Epithelial cell of esophagus (primary cell): ENCODE results near the gene THEM4.

Experiments used
- DNase-seq: peaks from one replicate; pipeline ENCODE4 v3.0.0; 2010; ENCODE audit warnings: low read depth
- H3K4me3 ChIP-seq: 2 replicates; pipeline ENCODE4 v1.5.1; 2011; ENCODE audit warnings: mild to moderate bottlenecking, low read length, control low read depth
- CTCF ChIP-seq: IDR thresholded peaks from 2 replicates; pipeline ENCODE4 v1.5.1; 2011; ENCODE audit warnings: low read depth, mild to moderate bottlenecking, low read length, control low read depth, inconsistent platforms; ENCODE audit not compliant: insufficient read depth; ENCODE audit errors: missing control alignments

Gene THEM4

GRCh38 chr1:151948506-151948905 lies 39.2 kb upstream of the THEM4 start:
- DNase-seq = no peak
- no peak for TF ChIP-seq CTCF
- H3K4me3 ChIP-seq = no peak overlapping the region

- no peak for TF ChIP-seq CTCF
- DNase-seq = peak; percentile 60
Observed at GRCh38 chr1:151947140-151947539, 37.8 kb upstream of the THEM4 start.

GRCh38 chr1:151945725-151946722 lies 36.7 kb upstream of the THEM4 start:
- H3K4me3 ChIP-seq = no peak overlapping the region
- peak; percentile 10 for TF ChIP-seq CTCF
- DNase-seq = peak; percentile 96

More at GRCh38 chr1:151947140-151947539, 37.8 kb upstream of the THEM4 start:
- H3K4me3 ChIP-seq = no peak overlapping the region

- H3K4me3 ChIP-seq = no peak overlapping the region
- DNase-seq = no peak
- TF ChIP-seq CTCF = no peak
Observed at GRCh38 chr1:151944857-151945575, 35.7 kb upstream of the THEM4 start.

- no peak overlapping the region for H3K4me3 ChIP-seq
- TF ChIP-seq CTCF = no peak
- DNase-seq = no peak
Observed at GRCh38 chr1:151944126-151944856, 35.0 kb upstream of the THEM4 start.

- no peak for DNase-seq
- no peak for TF ChIP-seq CTCF
- no peak overlapping the region for H3K4me3 ChIP-seq
Observed at GRCh38 chr1:151943591-151943990, 34.3 kb upstream of the THEM4 start.
